GM21723 (cell line): Measurements from ENCODE around the gene TMEM229B.

Experiments used
- ATAC-seq: cut with Tn5 transposase; IDR thresholded peaks from one replicate; pipeline ENCODE4 v1.9.1; 2021; ENCODE audit warnings: mild to moderate bottlenecking, moderate library complexity; ENCODE audit not compliant: unreplicated experiment

TMEM229B gene

DNA sequence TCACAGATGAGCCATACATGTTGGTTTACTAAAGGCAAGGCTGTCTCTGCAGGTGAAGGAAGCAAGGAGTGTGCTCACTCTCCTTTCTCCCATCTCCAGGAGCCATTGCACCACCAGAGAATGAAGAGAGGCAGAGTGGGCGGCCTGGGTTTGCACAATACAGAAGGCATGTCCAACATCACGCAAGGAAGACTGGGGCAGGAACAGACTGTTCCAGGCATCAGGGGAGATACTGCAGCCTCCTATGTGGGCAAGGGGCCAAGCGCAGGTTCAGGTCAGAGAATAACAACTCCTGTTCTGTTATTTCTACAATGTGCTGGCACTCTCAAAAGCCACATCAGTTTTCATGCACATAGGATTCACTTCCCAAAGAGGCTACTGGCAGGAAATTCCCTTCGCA is 1.7 kb upstream of the TMEM229B start:
- no peak for ATAC-seq

DNA sequence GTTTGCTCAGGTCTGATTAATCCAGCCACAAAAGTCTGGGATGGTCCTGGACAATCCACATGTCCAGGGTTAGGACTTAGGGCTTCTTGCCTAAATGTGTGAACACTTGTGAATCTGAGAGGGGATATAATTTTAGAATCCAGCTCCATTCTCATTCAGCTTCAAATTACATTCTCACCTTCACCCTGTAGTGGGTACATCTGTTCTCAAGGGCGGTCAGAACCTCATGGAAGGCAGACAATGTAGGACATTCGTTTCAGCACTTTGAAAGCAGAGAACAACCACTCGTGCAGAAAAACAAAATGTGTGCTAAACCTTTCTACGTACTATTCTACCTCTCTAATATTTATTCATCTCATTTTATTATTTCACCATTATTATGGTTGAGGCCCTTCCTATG is 1.2 kb downstream of the TMEM229B start:
- no peak for ATAC-seq

DNA sequence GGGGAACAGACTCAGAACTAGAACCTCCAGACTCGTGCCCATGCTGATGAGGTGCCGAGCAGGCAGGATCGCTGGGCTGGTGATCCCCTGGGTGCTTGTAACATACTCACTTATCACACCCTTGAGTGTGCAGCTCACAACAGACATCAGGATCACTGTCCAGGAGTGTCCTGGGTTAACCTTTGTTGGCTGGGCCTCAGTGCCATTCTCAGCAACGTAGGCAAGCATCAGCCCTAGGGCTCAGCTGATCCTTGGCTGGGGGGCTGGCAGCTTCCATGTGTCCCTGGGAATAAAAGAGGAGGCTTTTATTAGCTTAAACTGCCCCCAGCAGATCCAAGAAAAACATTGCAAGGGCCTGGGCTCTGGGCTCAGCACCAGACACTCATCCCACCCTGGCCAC is 1.6 kb downstream of the TMEM229B start:
- ATAC-seq, result no peak

DNA sequence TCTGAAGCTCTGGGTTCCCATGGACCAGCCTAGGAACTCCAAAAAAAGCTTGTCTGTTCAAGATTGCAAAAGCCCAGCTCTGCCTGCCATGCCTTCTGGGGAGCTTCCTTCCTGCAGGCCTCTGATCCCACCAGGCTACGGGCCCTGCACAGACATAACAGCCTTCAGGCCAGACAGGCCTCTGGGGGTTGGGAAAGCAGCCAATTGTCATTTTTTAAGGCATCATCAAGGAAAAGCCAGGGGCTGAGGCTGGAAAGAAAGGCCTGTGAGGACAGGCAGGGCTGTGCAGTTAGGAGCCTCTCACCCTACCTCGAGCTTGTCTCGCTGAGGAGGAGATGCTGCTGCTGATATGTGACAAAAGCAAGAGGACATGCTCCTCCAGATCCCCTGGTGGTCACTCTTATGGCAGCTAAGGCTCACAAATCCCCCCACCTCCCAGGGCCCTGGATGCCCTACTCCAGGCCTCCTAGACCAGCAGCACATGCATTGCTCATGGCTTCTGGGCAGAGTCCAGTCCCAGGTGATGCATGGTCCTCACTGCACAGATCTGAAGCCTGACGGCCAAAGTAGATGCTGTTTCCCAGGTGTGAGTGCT is 2.9 kb downstream of the TMEM229B start:
- no peak for ATAC-seq

DNA sequence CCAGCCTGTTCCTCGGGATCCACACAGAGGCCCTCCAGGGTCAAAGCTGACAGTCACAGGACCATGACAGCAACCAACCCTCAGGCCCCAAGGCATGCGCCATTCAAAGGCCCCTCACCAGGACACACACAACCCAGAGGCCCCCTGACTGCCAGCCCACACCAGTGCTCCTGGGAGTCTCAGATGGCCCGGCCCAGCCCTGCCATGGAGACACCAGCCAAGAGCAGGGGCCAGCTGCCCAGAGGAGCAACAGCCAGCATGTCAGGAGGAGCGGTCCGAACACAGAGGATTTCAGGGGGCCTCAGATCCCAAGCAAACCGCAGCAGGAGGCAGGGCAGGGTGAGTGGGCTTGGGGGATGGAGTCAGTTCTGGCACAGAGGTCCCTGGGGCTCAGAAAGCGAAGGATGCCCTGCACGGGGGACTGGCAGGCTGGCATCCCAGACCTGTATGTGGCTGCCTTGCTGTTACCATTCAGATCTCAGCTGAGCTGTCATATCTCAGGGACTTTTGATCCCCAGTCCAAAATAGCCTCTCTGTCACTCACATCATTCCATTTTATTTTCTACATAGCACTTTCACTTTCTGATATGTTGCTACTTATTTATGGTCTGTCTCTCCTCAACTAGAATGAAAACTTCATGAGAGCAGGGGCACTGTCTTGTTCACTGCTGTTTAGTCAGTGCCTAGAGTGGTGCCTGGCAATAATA is 4.8 kb downstream of the TMEM229B start:
- ATAC-seq, result no peak

DNA sequence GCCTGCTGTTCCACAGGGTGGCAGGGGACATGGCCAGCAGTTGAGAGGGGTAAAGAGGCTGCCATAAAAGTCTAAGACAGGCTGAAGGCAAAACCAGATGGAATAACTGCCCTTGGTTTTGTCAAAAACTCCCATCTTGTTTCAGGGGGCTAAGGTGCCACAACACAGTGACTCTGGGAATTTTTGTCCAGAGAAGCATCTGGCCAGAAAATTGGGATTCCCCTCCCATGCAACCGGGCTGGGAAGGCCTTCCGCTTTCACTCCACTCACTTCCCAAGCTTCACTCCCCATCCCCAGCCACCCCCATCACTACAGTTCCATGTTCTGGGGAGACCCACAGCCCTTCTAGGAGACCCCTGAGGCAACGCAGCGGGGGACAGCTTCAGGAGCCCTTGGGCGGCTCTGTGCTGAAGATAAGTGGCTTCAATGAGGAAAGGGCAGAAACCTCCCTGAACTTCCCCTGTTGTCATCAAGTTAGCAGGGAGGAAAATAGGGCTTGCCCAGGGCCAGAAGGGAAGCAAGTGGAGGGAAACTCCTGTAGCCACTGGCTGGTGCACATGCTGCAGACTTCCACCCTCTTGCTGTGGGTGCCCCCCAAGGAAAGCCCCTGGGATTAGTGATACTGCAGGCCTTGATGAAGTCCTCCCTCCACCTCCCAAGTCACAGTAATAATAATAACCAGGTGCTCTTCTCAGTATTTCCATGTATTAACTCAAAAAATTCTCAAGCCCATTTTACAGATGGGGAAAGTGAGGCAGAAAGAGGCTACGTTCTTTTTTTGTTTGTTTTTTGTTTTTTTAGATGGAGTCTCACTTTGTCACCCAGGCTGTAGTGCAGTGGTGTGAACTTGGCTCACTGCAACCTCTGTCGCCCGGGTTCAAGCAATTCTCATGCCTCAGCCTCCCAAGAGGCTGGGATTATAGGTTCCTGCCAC is 6.0 kb downstream of the TMEM229B start:
- no peak for ATAC-seq

DNA sequence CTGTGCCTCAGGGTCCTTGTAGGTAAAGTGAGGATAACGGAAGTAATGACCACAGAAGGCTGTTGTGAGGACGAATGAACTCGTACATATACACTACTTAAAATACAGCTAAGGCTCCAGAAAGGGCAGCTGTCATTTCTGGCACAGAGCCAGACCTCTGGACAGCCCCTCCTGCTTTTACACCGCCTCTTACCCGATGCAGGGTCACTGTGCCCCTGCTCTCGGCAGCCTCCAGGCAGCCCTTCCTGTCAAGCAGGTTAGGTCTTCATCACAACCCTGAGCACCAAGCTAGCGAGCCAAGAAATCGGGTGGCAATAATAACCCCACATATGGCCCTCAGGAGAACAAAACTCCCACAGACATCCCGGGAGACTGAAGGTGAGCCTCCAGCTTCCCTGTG is 8.5 kb downstream of the TMEM229B start:
- no peak for ATAC-seq

DNA sequence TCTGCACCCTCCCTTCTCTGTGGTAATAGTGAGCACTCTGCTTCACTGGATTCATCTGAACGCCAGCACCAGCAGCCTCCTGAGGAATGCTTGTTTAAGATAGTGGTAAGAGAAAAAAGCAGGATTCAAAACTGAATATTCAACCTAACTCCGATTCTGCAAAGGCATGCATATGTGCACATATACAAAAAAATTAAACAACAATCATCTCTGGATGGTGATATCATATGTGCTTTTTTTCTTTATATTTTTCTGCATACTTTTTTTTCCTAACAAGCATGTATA is 9.8 kb downstream of the TMEM229B start:
- ATAC-seq, result no peak

DNA sequence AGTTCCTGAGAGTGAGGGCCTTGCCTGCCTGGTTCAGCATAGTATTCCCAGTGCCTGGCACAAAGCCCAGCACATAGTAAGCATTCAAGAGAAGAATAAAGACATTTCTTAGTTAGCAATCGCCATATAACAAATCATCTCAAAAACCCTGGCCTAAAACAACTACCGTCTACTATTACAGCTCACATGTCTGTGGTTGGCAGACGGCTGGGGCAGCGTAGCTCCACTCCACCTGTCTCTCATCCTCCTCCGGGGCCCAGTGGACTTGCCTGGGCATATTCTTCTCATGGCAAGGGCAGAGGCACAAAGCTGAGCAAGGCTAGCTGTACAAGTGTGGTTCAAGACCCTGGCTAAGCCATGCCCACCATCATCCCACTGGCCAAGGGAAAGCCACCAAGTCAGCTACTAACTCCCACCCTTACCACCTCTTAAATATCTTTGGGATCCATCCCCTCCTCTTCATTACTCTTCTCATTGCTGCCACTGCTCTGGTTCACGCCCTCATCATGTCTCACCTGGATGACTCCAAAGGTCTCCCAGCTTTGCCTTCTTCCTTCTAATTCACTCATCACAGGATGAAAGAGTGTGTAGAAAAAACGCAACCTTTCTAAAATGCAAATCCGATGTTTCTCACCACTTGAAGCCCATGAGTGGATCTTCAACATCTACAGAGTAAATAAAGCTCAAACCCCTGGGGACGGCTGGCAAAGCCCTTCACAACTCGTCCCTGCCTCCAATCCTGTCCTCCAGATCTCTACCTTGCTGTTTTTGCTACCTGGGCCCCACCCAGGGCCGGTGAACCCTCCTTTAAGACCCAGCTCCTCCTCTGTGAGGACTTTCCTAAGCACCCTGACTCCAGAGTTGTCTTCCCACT is 10.4 kb downstream of the TMEM229B start:
- ATAC-seq, result no peak

DNA sequence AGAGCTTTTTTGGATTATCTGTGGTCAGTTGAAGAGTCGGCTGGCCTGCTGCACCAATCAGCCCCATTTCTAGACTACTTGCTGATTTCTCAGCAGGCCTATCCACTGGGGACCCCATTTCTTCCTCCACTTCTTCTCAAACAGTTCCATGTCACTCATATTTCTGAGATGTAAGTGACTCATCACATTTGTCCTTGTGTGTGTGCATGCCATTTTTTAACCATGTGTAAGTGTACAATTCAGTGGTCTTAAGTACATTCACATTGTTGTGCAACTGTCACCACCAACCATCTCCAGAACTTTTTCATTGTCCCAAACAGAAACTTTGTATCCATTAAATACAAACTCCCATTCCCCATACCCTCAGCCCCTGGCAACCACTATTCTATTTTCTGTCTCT is 14.2 kb downstream of the TMEM229B start:
- ATAC-seq, result no peak

DNA sequence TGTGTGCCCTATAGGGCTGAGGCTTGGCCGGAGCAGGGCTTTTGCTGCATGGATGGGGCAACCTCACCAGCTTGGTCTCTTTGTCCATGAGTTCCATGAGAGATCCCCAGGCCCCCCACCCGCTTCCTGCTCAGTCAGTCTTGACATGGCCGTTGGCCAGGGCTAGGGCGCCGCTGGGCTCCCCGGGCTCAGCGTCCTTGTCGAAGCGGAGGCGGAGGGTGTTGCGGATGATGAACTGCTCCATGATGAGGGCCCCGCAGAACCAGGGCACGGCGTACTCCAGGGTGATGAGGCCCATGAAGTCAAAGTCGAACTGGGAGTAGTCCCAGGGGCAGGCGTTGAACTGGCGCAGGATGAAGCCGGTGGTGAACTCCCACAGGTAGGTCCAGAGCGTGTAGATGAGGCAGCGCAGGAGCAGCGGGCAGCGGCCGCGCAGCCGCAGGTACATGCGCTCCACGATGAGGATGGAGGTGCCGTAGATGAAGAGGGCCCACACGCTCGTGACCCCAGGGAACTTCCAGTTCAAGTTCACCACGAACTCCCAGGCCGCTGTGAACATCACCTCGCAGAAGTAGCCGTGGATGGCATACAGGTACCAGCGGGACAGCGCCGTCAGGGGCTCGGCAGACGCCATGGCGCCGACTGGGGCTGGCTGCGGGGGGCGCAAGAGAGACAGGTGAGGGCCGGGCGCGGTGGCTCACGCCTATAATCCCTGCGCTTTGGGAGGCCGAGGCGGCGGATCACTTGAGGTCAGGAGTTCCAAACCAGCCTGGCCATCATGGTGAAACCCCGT is 15.0 kb downstream of the TMEM229B start:
- ATAC-seq, result no peak

DNA sequence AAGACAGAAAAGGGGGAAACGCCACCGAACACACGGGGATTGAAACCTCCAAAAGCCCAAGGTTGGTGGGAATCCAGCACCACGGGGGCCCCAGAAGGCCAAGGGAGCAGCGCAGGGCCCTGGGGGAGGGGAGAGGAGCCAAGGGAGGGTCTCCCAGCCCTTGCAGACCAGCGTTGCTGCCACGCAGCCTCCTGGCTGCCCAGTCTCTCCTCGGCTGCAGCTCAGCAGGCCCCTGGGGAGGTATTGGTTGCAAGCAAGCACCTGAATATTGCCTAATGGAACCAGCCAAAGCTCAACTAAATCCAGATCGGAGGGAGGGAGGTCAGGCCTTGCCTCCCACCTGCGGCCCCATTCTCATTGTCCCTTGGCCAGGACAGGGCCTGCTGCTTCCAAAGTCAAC is 15.8 kb downstream of the TMEM229B start:
- ATAC-seq, result no peak

DNA sequence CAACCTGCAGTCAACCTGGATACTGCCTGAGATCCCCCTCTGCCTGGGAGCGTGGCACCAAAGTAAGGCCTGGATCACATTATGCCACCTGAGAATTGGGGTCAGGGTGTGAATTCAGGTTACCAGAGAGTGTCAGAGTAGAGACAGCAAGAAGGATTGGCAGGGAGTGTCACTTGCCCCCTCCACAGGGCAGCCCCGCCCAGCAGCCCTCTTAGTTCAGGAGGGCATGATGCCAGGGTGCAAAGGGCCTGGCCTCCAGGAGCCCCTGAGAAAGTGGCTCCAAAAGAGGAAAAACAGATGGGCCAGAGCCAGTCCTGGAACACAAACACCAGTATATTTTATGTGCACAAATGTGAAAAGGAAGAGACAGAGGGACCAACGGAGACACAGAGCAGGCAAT is 18.6 kb downstream of the TMEM229B start:
- ATAC-seq, result no peak

DNA sequence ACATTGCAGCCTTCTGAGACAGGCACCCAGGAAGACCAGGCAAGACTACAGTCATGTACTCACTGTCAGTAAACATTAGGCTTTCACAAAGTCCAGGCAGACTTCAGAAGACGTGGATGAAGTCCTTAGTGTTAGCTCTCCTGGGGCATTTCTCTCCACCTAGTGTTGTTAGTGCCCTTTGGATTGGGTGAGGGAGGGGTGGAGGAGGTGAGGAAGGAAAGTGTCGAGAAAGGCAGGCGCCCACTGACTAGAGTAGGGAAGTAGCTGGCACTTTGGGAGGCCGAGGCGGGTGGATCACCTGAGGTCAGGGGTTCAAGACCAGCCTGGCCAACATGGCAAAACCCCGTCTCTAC is 20.2 kb downstream of the TMEM229B start:
- no peak for ATAC-seq

DNA sequence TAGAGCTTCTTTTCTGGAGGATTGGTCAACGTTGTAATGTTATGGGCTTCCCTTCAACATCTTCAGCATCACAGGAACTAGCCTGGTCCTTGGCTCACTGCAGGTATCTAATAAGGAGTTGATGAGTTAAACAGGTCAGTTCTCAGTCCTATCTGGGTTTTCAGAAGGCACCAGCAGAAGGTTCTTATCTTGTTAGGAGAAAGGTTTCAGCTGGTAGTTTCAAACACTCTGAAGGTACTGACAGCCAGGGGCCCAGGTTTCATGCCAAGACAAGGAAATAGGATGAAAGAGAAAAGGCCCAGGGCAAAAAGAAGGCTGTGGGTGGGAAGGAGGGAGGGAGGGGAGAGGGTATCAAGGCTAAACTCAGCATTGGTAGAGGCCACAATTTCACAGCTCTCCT is 21.4 kb downstream of the TMEM229B start:
- no peak for ATAC-seq

DNA sequence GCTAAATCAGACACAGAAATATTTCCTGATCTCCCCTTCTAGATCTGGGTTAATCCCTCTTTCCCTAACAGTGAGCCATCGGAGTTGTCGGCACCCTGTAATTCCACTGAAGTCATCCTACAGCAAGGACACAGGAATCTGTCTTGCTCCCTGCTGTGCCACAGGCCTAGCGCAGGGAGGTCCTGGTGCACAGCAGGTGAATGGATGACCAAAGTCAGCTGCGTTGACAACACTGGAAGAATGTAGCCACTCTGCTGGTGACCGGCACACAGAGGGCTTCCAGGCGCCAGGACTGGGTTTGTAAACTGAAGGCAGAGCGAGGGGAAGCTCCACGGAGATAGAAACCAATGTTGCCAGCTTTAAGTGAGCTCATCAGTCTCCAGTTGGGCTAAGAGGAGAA is 23.6 kb downstream of the TMEM229B start:
- no peak for ATAC-seq

DNA sequence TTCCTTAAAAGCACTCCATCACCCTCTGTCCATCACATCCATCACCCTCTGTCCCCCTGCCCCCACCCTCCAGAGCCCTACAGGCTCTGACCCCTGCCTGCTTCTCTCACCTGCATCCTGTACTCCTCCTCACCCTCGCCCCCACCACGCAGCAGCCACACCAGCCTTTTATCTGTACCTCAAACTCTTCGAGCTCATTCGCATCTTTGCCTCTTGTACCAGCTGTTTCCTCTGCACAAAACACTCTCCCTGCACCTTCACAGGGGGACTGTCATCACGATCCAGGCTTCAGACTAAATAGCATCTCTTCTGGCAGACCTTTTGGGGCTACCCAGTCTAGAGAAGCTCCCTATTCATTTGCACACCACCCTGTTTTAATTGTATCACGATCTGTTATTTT is 24.1 kb downstream of the TMEM229B start:
- ATAC-seq, result no peak

DNA sequence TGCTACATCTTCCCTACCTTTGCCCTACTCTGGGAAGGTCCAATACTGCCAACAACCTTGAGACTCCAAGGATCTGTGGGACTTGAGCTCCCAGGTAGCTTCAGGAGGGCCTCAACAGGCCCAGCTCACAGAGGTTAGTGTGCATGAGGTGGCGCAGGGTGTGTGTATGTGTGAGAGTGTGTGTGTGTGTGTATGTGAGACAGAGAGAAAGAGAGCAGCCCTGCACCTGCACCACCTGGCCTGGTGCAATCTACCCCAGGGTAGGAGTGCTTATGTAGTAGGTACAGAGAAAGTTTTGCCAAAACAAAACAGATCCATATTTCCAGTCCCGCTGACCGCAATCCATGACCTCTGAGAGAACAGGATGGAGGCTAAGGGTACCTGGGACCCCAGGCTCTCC is 24.6 kb downstream of the TMEM229B start:
- ATAC-seq, result no peak

DNA sequence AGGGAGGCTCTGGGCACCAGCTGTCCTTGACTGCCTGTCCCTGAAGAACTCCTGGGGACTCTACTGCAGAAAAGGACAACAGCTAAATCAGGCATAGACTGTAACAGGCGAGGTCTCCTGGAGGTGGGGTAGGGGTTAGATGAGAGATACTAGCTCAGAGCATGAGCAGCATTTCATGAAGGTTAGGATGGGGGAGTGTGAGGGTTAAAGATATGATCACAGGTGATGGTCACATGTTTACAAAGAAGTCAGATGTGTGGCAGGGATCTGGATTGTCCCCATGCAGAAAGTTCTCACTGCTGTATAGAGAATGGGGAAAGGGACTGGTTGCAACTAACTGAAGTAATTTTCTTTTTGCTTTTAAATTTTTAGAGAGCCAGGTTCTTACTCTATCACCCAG is 26.5 kb downstream of the TMEM229B start:
- ATAC-seq, result no peak

DNA sequence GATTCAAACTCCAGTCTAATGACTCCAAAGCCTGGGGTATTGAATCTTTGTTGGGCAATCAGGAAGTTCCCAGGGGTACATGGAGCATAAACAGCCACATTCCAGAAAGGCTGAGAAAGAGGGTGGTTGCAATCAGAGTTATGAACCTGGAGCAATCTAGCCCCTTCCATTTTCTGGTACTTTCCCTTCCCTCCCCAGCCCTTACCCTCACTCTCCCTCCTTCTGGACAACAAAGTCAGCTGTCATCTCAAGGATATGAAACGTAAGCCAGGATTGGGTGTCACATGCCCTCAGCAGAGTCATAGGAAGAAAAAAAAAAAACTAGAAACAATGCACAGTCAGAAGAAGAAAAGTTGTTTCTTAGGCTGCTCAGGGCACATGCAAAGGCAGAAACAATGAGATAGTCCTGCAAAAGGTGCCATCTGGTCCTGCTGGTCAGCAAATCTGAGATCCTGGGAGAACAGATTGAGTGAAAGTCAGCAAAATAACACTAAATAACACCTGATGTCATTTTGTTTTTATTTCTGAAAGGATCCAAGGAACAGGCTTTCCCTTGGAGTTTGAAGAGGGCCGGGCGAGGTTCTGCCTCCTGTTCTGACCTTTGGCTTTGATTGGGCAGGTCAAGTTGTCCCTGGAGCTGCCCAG is 27.1 kb downstream of the TMEM229B start:
- ATAC-seq, result no peak
